GM18907 (cell line): ENCODE results near the gene GNA12.

Experiments
- ATAC-seq: cut with Tn5 transposase; IDR thresholded peaks from one replicate; pipeline ENCODE4 v1.9.1; 2021; ENCODE audit warnings: mild to moderate bottlenecking, moderate library complexity; ENCODE audit not compliant: unreplicated experiment

The GNA12 gene

DNA sequence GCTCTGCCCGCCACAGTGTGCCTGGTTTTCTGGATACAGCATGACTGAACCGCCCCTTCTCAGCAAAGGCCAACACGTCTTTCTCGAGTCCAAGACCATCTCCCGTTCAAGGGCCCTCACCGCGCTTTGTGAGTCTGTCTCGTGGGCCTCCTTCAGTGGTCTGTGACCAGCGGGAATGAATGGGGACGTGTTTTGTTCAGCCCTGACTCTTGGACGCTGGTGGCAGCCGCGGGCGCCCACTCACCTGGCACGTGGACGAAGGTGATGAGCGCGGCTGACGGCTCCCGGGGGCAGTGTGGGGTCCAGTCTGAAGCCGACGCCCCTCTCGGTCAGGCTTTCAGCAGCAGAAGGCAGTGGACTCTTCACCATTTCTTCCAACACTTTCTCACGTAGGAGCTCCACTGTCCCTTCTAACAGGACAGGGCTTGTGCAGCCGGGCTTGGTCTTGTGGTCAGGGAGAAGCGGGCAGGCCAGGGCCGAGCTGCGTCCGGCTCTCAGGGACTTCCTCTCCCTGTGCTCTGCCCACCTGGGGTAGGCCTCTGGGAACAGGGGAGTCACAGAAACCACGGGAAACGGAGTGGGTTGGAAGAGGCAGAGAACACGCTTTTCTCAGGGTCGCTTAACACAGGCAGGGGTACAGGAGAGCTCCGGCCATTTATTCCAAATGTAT lies 125.7 kb downstream of the GNA12 start:
- no peak for ATAC-seq

DNA sequence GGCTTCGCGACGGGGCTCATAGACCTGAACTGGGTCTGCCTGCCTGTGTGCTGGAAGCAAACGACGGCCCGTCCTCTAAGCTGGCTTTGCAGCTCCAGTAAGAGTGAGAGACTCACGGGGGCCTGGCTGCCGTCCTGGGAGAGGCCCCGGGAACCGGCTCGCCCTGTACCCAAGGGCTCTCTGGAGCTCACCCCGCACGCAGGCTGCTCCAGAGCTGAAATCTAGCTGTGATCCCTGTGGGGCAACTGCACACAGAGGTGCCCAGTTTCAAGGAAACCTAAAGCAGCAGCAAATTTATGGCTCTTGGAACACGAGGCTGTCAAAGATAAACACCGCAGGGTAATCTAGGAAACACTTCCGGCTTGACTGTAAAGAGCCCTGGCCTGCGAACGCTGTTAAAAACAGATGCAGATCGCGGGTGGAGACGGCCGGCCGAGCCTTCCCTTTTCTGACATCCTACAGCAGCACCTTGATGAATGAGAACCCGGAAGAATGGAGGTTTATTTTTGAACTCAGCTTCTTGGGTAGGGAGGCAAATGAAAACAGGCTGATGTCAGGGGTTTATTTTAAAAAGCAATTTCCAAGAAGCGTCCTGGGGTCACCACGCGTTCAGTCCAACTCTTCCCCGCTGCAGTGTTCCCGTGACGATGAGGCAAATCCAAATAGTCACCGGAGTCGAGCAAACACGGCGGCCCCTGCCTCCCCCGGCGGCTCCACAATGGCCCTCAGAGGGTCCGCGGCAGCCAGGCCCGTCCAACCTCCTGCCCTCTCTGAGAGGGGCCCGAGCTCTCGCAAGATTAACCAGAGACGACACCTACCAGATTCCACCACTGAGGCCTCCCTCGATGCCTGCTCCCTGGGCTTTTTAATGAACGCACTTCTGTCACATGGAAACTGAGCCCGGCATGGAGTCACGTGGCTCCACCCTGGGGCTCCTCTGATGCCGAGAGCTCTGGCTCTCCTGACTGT lies 126.5 kb downstream of the GNA12 start:
- ATAC-seq: no peak

GRCh38 chr7:2716906-2717292 lies 127.2 kb downstream of the GNA12 start:
- no peak for ATAC-seq

- ATAC-seq: no peak
Observed at GRCh38 chr7:2716488-2716887, 127.6 kb downstream of the GNA12 start.

GRCh38 chr7:2715341-2716231 lies 128.5 kb downstream of the GNA12 start:
- ATAC-seq: no peak

- ATAC-seq: no peak
Observed at GRCh38 chr7:2714636-2715035, 129.5 kb downstream of the GNA12 start.

DNA sequence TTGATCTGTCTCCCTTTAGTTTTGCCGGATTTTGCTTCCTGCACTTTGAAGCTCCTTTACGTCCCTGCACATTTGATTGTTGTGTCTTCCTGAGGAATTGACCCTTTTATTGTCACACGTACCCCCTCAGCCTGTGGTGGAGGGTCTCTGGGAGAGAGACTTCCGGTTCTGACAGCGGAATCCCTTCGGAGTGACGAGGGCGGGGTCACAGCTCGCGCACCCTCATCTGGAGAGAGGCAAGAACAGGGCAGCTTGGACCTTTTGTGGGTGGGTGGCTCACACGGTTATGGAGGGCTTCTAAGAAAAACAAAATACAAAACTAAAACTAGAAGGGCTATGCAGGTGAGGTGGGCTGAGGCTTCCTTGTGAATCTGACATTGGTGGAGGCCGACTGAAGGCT lies 130.1 kb downstream of the GNA12 start:
- ATAC-seq: no peak

DNA sequence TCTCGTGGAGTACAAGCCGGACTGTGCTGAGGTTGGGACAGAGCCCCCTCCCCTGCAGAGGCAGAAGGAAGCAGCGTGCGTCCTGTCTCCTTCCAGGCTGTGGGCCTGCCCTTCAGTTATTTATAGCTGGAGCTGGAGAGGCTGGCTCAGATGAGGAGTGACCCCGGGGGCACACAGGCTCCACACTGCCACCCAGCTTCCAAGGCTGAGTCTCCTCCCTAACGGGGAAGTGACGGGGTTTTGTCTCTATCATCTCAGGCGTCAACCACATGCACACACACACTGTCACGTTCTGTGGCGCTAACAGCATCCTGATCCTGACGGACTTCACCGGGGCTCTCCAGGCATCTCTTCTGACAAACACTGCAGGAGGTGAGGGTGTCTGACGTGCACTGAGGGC lies 130.7 kb downstream of the GNA12 start:
- no peak for ATAC-seq

- no peak for ATAC-seq
Observed at GRCh38 chr7:2711895-2712675, 132.0 kb downstream of the GNA12 start.

GRCh38 chr7:2710901-2711551 lies 133.1 kb downstream of the GNA12 start:
- ATAC-seq: peak; percentile 38

GRCh38 chr7:2710286-2710655 lies 133.8 kb downstream of the GNA12 start:
- peak; percentile 58 for ATAC-seq

- ATAC-seq: peak; percentile 77
Observed at GRCh38 chr7:2709553-2710285, 134.4 kb downstream of the GNA12 start.

- ATAC-seq: no peak
Observed at GRCh38 chr7:2708547-2709310, 135.4 kb downstream of the GNA12 start.

GRCh38 chr7:2708041-2708440 lies 136.1 kb downstream of the GNA12 start:
- ATAC-seq: no peak

DNA sequence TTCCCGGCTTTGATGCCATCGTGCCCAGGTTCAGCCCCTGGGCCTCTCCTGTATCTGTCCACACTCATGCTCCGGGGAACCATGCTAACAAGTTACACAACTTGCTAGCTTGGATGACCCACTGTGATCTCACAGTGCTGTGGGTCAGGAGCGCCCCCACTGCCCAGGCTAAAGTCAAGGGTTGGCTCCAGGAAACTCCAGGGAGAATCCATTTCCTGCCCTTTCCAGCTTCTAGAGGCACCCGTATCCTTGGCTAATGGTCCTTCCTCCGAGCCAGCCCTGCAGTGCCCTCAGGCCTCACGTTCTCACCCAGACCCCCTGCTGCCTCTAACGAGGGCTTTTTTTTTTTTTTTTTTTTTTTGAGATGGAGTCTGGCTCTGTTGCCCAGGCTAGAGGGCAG lies 136.6 kb downstream of the GNA12 start:
- no peak for ATAC-seq

- ATAC-seq: no peak
Observed at GRCh38 chr7:2706685-2707126, 137.4 kb downstream of the GNA12 start.

DNA sequence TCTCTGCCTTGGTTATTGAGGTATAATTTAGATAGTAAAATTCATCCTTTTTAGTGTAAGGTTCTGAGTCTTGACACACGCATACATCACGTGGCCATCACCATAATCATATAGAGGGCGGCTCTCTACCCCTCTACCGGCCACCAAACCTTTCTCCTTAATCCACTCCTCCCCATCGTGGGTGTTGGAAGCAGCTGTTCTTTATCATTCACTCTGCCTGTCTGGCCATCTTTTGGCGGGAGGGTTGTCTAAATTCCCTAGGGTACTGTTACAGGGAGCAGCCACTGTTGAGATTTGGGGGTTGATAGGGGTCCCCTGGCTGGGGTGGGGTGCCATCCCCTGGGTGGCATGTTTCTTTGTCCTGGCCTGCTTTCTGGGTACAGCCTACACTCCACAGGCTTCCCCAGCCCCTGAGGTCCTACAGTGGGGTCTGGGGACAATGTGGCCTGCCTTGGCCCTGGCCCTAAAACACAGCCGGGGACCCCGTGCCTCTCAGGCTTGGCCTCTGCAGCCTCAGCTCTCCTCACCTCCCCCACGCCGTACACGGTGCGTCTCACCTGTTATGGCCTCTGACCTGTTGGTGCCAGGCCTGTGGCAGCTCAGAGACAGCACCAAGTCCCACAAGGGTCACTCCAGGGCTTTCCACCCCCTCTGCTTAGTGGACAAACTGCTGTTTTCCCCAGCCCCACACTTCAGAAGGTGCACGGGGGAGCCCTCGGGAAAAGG lies 138.6 kb downstream of the GNA12 start:
- no peak for ATAC-seq

DNA sequence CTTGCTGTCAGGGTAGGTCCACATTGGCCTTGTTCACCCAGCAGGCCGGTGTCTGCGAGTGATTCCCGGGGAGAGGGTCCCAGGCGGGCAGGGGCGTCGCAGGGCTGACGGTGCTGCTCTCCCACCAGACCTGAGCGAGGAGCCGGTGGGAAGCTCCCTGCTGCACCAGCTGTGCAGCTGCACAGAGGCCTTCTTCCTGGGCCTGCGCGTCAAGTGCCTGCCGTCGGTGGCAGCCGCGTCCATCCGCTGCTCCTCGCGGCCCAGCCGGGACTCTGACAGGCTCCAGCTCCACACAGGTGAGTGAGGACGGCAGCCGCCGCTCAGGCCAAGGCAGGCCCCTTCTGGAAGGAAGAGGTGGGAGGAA lies 141.5 kb downstream of the GNA12 start:
- no peak for ATAC-seq
